Fibroblast of the aortic adventitia (primary cell): ENCODE data around the gene BEND7. TPM values are rescaled to one million over a fixed set of nuclear protein-coding genes. Genes with fewer than 3 reads are reported as not detected.
A peak's percentile ranks its signal among the peaks of the same experiment; 100 is the strongest.
"Not testable (repeated sequence)": the region's sequence is repeated elsewhere in the genome, so short reads cannot be mapped to it uniquely, and the experiment has no call there.

Experiments
- DNase-seq: peaks from one replicate; pipeline ENCODE4 v3.0.0-alpha.2; 2010; ENCODE audit warnings: low read depth
- H3K4me3 ChIP-seq: 2 replicates; pipeline ENCODE4 v1.5.1; 2011; ENCODE audit warnings: low read depth, mild to moderate bottlenecking, control low read depth, low read length, moderate library complexity
- total RNA-seq: library from RNA; depleted of rRNA; stranded (reverse); fragments of >200 nt; gene quantifications from 2 replicates; pipeline ENCODE4 v1.2.3, GENCODE V29; 2012; ENCODE audit warnings: low replicate concordance
- TF ChIP-seq, protein P1 (sequence below): IDR thresholded peaks from 2 replicates; pipeline ENCODE4 v1.5.1; 2011; ENCODE audit warnings: mild to moderate bottlenecking, low read length, control low read depth, inconsistent platforms; ENCODE audit not compliant: insufficient read depth

BEND7 gene
- total RNA-seq, 1 donor: 2.6 TPM

DNA sequence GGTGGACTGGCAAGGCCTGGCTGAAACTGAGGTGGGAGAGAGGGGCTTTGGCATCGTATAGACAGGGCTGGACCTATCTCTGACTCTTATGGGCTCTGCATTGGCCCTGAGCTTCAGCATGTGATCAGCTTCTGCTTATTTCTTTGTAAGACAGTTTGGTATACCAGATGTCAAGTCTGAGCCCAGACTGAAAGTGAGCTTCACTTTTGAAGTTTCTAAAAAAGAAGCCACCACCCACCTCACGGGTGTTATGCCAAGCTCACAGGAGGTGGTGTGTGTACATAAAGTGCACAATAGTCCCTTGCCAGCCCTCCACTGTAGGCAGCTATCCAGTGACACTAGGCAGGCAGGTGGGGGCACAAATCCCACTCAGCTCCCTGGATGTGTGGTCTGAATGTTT lies 112.1 kb downstream of the BEND7 start:
- TF ChIP-seq, protein P1, sequence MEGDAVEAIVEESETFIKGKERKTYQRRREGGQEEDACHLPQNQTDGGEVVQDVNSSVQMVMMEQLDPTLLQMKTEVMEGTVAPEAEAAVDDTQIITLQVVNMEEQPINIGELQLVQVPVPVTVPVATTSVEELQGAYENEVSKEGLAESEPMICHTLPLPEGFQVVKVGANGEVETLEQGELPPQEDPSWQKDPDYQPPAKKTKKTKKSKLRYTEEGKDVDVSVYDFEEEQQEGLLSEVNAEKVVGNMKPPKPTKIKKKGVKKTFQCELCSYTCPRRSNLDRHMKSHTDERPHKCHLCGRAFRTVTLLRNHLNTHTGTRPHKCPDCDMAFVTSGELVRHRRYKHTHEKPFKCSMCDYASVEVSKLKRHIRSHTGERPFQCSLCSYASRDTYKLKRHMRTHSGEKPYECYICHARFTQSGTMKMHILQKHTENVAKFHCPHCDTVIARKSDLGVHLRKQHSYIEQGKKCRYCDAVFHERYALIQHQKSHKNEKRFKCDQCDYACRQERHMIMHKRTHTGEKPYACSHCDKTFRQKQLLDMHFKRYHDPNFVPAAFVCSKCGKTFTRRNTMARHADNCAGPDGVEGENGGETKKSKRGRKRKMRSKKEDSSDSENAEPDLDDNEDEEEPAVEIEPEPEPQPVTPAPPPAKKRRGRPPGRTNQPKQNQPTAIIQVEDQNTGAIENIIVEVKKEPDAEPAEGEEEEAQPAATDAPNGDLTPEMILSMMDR: no peak
- no peak overlapping the region for H3K4me3 ChIP-seq
- no peak for DNase-seq

DNA sequence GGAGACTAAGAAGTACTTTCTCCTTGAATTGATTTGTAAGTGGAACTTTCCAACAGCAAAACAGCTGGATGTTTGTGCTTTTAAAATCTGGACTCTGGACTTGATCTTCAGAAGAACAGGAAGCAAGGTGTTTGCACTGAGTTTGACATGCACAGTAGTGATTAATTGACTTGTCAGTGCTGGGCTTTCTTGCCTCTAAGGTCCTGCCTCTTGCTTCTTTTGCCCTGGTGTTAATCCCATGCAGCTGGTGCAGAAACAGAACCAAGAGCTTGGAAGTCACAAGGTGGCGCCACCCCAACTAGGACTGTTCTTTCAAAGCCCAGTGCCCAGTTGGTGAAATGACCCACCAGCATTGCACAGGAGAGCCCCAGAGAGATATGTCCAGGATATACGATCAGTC lies 114.0 kb downstream of the BEND7 start:
- no peak for DNase-seq
- TF ChIP-seq, protein P1: peak; percentile 23
- H3K4me3 ChIP-seq: no peak overlapping the region

DNA sequence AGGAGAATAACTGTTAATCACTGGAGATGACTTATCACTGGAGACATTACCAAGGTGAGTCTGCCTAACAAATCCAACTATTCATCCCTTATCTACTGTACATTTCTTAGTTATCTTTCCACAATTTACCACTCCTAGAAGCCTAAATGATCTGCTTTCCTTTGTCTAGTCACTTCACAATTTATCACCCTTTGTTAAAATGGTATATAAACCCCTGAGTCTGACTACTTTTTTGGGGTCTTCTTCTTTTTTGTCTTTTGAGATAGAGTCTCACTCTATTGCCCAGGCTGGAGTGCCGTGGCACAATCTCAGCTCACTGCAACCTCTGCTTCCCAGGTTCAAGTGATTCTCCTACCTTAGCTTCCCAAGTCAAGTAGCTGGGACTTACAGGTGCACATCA lies 114.7 kb downstream of the BEND7 start:
- DNase-seq: no peak
- no peak overlapping the region for H3K4me3 ChIP-seq
- TF ChIP-seq, protein P1: no peak

DNA sequence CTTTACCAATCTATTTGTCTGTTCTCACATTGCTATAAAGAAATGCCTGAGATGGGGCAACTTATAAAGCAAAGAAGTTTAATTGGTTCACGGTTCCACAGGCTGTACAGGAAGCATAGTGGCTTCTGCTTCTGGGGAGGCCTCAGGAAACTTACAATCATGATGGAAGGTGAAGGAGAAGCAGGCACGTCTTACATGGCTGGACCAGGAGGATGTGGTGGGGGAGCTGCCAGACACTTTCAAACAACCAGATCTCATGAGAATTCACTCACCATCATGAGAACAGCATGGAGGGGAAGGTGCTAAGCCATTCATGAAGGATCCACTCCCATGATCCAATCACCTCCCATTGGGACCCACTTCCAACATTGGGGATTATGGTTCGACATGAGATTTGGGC lies 115.9 kb downstream of the BEND7 start:
- no peak overlapping the region for H3K4me3 ChIP-seq
- DNase-seq: no peak
- TF ChIP-seq, protein P1: no peak

DNA sequence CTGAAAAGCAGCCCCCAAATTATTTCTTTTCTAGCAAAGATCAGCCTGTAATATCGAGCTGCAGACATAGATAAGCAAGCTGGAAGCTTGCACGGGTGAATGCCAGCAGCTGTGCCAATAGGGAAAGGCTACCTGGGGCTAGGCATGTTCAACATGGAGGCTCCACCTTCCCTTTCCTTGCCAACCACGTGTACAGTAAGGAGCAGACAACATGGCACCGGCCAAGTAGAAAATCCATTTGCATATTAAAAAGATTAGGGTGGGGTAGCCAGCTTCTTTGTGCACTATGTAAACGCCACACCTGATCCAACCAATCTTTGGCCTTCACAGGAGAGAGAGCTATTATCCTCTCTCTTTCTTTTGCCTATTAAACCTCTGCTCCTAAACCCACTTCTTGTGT lies 124.0 kb downstream of the BEND7 start:
- TF ChIP-seq, protein P1: no peak
- no peak overlapping the region for H3K4me3 ChIP-seq
- no peak for DNase-seq

DNA sequence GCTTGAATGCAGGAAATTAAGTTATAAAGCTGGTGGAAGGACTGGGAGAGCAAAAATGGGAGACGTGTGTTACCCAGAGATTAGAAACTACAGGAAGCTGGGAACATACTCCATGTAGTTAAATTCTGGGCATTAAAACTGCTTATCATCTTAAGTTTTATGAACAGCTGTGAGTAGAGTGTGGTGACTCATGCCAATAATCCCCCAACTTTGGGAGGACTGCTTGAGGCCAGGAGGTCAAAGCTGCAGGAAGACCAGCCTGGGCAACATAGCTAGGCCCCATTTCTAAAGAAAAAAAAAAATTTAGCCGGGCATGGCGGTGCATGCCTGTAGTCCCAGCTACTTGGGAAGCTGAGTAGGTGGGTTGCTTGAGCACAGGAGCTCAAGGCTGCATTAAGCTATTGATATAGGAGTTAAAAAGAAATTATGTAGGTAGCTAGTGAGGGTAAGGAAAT lies 124.5 kb downstream of the BEND7 start:
- DNase-seq: no peak
- TF ChIP-seq, protein P1: no peak
- no peak overlapping the region for H3K4me3 ChIP-seq

DNA sequence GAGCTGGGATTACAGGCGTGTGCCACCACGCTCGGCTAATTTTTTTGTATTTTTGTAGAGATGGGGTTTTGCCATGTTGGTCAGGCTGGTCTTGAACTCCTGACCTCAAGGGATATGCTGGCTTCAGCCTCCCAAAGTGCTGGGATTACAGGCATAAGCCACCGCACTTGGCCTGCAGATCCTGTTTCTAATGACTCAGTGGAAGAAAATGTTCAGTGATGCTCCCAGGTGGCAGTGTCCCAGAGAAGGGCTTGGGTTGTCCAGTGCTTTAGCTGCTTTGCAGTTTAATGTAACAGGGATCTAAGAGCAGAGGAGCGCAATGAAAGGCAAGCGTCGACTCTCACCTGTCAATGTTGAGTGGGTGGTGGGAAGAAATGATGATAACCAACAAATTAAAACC lies 125.4 kb downstream of the BEND7 start:
- not testable (repeated sequence) for DNase-seq, H3K4me3 ChIP-seq
